GM04504 (cell line): ENCODE data around the gene SARNP.

Experiments used
- DNase-seq: peaks from one replicate; pipeline ENCODE4 v3.0.0-alpha.2; 2012; ENCODE audit warnings: low read depth

The SARNP gene

GRCh38 chr12:55707841-55708694 lies 109.5 kb downstream of the SARNP start, which contains the start of gene ITGA7:
Gene ITGA7 (minus strand): TSS chr12:55707904. CDS start chr12:55707682, 222 bp downstream.
- no peak for DNase-seq
